Measurements from ENCODE around the gene CCDC27.

Gene CCDC27

GRCh38 chr1:3776231-3776961 is 24.1 kb downstream of the CCDC27 start:
- DNase-seq (ENCODE audit: low read depth in 2 of 2) = no peak

GRCh38 chr1:3777078-3777547 is 24.9 kb downstream of the CCDC27 start:
- DNase-seq (ENCODE audit: low read depth in 2 of 2) = no peak

GRCh38 chr1:3777647-3778589 is 25.7 kb downstream of the CCDC27 start:
- DNase-seq (ENCODE audit: low read depth in 2 of 2) = no peak

GRCh38 chr1:3778590-3779264 is 26.5 kb downstream of the CCDC27 start:
- DNase-seq (ENCODE audit: low read depth in 2 of 2) = no peak

- no peak for DNase-seq (ENCODE audit: low read depth in 2 of 2)
Observed at GRCh38 chr1:3779265-3779911, 27.1 kb downstream of the CCDC27 start.

- no peak for DNase-seq (ENCODE audit: low read depth in 2 of 2)
Observed at GRCh38 chr1:3779912-3780416, 27.7 kb downstream of the CCDC27 start.

GRCh38 chr1:3780901-3781300 is 28.7 kb downstream of the CCDC27 start:
- DNase-seq (ENCODE audit: low read depth in 2 of 2) = no peak

GRCh38 chr1:3783651-3784474 is 31.6 kb downstream of the CCDC27 start:
- no peak for DNase-seq (ENCODE audit: low read depth in 2 of 2)

- DNase-seq (ENCODE audit: low read depth in 2 of 2) = no peak
Observed at GRCh38 chr1:3785045-3785444, 32.8 kb downstream of the CCDC27 start.

- DNase-seq (ENCODE audit: low read depth in 2 of 2) = no peak
Observed at GRCh38 chr1:3785456-3786157, 33.4 kb downstream of the CCDC27 start.

GRCh38 chr1:3786468-3787348 is 34.5 kb downstream of the CCDC27 start:
- no peak for DNase-seq (ENCODE audit: low read depth in 2 of 2)

- peak in 1 of 2 donors; percentile 13 for DNase-seq (ENCODE audit: low read depth in 2 of 2)
Observed at GRCh38 chr1:3787349-3787715, 35.1 kb downstream of the CCDC27 start.

- no peak for DNase-seq (ENCODE audit: low read depth in 2 of 2)
Observed at GRCh38 chr1:3787745-3788605, 35.7 kb downstream of the CCDC27 start.

GRCh38 chr1:3788756-3789420 is 36.6 kb downstream of the CCDC27 start:
- DNase-seq (ENCODE audit: low read depth in 2 of 2) = no peak

GRCh38 chr1:3789421-3790300 is 37.4 kb downstream of the CCDC27 start:
- DNase-seq (ENCODE audit: low read depth in 2 of 2) = no peak

- DNase-seq (ENCODE audit: low read depth in 2 of 2) = no peak
Observed at GRCh38 chr1:3790500-3790923, 38.3 kb downstream of the CCDC27 start.

Data from stimulated activated CD8-positive, alpha-beta memory T cell treated with anti-CD3 and anti-CD28 coated beads, Interleukin-15, amount 100 ng/mL, for 4 hours (primary cell).